GM12892 (cell line): ENCODE measurements around the gene SOX11.

ENCODE experiments used
- DNase-seq: peaks from one replicate; pipeline ENCODE4 v3.0.0; 2011; ENCODE audit not compliant: insufficient read length
- FAIRE-seq: peaks from 2 replicates; lab custom pipeline; 2011; peaks lifted over from hg19 to GRCh38; lab: Jason Lieb, UNC
- POLR2A ChIP-seq: IDR thresholded peaks from 2 replicates; pipeline ENCODE4 v1.6.1; 2011; ENCODE audit warnings: low read depth, low read length, control low read depth
- POLR2AphosphoS5 ChIP-seq: IDR thresholded peaks from 2 replicates; pipeline ENCODE4 v1.6.1; 2011; ENCODE audit warnings: low read depth, low read length, control low read depth
- TAF1 ChIP-seq: IDR thresholded peaks from 2 replicates; pipeline ENCODE4 v1.6.1; 2011; ENCODE audit warnings: low read depth, mild to moderate bottlenecking, control low read depth, low read length, borderline replicate concordance

Gene SOX11

DNA sequence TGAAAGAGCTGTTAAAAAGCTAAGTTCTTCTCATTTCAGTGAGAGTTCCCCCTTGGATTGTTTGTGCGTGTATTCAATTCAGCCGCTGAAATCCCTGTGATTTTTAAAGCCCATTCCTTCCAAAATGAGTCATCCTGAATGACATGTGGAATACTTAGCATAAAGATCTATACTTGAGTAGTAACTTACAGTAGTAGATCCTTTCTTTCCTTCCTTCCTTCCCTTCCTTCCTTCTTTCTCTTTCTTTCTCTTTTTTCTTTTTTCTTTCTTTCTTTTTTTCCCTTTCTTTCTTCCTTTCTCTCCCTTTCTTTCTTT is 18.2 kb upstream of the SOX11 start:
- no peak for FAIRE-seq
- no peak for TF ChIP-seq TAF1
- TF ChIP-seq POLR2A = no peak
- no peak for TF ChIP-seq POLR2AphosphoS5
- no peak for DNase-seq

DNA sequence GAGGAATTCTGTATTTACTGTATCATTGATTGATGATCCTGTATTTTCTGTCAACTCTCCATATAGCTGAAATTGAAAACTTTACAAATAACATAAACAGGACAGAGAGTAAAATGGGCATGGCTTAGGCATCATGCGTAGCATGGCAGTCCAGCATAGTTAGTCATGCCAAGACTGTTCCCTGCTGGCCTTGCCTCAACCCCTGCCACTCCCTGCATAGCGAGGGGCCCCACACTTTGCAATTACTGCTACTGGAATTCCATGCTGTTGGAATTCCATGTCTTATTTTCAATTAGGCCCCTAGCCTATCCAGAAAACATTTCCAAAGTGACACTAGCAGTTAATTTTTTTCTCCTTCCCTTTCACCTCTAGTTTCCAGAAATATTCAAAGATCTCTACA is 15.1 kb upstream of the SOX11 start:
- no peak for DNase-seq
- FAIRE-seq = no peak
- TF ChIP-seq POLR2AphosphoS5 (no peak), TAF1 (no peak), POLR2A (no peak)

DNA sequence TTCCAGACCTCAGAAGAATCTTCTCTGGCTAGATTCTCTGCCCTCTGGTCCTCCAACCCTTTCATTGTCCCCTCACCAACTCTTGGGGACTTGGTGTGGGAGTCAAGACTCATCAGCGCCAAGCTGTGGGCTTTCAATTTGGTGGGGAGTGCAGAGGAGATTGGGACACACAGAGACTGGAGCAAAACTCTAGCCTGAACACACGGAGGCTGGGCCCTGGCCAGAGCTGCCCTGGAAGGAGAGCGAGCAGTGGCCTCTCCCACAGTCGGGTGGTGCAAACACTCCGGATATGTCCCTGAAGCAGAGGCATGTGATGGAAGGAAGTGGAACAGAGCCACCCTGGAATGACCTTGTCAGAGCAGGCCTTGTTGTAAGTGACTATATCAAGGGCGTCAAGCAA is 8.7 kb upstream of the SOX11 start:
- DNase-seq (no peak), FAIRE-seq (no peak)
- no peak for TF ChIP-seq POLR2A
- no peak for TF ChIP-seq TAF1
- TF ChIP-seq POLR2AphosphoS5 = no peak

DNA sequence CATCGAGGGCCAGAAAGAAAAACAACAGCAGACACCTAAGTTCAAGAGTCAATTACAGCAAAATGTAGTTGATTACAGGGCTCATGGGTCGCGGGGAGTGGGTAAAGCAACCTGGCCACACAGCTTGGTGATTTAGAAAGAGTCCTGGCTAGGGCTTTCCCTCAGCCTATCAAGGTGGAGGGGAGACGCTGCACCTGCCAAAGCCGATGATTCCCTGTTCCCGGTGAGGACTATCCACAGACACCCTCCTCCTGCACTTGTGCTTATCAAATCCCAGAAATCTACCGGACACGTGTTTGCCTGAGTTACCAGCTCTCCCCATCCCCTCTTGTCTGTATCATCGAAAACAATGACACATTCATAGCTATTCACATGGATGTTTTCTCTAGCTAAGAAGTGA is 7.0 kb upstream of the SOX11 start:
- FAIRE-seq (no peak), DNase-seq (no peak)
- TF ChIP-seq POLR2A (no peak), TAF1 (no peak), POLR2AphosphoS5 (no peak)

DNA sequence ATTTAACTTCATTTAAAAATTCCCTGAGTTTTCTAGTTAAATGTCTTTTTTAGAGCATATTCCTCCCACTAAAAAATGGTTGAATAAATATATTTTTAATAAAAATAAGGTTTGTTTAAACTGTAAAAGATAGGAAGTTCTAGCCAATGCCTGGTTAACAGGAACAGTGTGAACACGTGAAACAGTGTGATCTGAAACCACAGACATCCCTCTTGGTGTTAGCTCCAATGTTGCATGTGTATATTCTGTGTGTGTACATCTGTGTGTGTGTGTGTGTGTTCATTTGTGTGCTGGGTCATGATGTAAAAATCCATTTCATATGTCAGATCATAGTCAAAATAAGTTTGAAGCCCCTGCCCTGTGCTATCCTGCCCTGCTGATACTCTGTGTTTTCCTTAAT is 6.1 kb upstream of the SOX11 start:
- FAIRE-seq (no peak), DNase-seq (no peak)
- TF ChIP-seq TAF1 (no peak), POLR2A (no peak), POLR2AphosphoS5 (no peak)

DNA sequence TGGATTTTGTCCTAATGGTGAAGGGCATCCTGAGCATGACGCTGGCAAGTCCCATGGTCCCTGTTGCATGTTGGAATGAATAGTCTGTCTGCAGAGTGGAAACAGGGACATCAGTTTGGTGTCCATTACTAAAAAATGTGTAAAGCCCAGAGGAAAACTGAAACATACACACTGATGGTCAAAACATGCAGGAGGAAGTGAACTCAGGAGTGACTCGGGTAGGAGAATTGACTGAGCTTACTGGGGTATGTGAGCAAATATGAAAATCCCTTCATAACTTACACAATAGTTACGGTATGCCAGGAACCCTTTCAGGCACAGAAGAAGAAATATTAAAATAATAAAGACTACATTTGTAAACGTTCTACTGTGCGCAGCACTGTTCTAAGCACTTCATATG is 5.6 kb upstream of the SOX11 start:
- no peak for TF ChIP-seq POLR2AphosphoS5
- TF ChIP-seq TAF1 = no peak
- TF ChIP-seq POLR2A = no peak
- DNase-seq (no peak), FAIRE-seq (no peak)

DNA sequence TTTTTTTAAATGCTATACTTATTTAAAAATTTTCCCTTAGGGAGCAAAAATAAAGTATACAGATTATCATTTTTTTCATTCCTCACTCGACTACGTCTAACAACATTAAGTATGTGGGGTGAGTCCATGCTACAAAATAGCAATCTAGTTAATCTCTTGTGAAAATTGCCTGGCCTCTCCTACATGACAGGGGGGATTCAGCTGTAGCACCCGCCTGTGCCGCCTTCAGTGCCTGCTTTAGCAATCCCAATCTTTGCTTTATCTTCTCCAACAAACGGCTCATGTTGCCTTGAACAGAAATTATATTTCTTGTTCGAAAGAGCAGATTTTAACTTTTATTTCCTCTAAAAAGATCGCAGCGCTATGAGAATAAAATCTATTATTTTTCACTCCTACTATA is 2.4 kb upstream of the SOX11 start:
- TF ChIP-seq POLR2AphosphoS5 = no peak
- TF ChIP-seq POLR2A = no peak
- no peak for TF ChIP-seq TAF1
- FAIRE-seq (no peak), DNase-seq (no peak)

DNA sequence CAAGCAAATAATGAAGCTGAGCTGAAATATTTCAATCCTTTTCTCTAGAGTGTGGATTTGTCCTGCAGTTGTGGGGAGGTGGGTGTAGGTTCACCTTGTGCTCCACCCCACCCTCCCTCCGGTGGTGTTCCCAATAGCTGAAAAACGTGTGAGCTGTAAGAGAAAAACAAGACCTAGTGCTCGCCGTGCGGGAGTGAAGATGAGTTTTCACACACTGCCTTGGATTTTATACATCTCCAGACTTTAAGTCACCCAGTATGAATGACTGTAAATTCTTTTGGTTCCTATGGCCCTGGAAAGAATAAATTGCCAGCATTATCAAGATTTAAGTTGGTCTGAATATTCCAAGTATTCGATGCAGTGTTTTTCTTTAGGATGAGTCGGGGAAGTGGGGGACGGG is 1.9 kb upstream of the SOX11 start:
- TF ChIP-seq POLR2AphosphoS5 = no peak
- no peak for TF ChIP-seq TAF1
- TF ChIP-seq POLR2A = no peak
- DNase-seq (no peak), FAIRE-seq (no peak)

DNA sequence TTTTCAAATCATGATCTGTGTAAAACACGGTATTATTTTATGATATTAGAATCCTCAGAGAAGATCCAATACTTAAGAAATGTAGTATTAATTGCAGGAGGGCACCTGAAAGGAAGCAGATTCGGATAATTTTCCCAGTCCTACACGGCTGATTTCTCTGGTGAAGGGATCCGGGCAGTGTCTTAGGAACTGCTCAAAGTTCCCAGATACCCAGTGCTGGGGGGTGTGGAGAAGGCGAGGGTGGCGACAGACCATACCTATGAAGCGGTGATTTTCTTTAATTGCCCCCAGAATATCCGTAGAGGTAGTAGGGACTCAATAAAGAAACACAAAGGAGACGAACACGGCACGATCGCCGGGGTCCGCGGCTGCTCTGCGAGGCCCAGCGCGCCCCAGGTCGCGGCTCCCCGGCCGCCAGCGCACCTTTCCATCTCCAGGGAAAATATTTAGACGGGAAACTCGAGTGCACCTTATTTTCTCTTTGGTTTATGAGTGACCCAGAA is 1.4 kb upstream of the SOX11 start:
- no peak for TF ChIP-seq TAF1
- TF ChIP-seq POLR2AphosphoS5 = no peak
- no peak for TF ChIP-seq POLR2A
- FAIRE-seq = no peak
- DNase-seq = no peak

DNA sequence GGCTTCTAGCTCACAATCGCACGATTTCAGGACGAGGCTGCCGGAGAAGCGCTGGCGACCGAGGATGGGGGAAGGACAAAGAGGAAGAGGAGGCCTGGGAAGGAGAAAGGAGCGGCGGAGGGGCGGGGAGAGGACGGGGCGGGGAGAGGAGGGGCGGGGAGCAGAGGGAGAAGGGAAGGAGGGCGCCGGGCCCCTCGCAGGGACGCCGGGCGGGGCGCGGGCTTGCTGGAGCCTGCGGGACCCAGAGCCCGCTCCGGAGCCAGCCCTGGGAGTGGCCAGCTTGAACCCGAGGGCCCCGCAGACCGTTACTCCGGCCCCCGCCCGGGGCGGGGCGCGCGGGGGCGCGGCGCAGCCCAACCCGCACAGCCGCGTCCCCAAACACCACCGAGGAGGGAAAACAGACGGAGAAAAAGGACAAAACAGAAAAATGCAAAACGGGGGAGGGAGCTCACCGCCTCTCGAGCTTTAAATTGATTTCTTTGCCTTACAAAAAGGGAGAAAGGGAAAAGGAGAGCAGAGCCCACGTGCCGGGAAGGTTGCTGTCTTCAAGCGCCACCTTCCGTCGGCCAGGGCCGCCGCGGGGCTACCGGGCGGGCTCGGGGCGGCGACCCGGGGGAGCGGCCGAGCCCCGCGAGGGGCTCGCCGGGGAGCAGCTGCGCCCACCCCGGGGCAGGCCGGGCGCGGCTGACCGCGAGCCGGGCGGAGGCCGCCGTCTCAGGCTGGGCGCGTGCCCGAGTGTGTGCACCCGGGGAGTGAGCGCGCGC is 781 bp upstream of the SOX11 start:
- DNase-seq (no peak), FAIRE-seq (no peak)
- TF ChIP-seq TAF1 (no peak), POLR2AphosphoS5 (no peak)

DNA sequence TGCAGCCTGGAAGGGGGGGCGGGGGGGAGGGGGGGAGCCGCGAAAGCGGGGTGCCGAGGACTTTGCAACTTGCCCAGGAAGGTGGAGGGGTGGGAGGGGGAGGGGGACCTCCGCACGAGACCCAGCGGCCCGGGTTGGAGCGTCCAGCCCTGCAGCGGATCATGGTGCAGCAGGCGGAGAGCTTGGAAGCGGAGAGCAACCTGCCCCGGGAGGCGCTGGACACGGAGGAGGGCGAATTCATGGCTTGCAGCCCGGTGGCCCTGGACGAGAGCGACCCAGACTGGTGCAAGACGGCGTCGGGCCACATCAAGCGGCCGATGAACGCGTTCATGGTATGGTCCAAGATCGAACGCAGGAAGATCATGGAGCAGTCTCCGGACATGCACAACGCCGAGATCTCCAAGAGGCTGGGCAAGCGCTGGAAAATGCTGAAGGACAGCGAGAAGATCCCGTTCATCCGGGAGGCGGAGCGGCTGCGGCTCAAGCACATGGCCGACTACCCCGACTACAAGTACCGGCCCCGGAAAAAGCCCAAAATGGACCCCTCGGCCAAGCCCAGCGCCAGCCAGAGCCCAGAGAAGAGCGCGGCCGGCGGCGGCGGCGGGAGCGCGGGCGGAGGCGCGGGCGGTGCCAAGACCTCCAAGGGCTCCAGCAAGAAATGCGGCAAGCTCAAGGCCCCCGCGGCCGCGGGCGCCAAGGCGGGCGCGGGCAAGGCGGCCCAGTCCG is 540 bp downstream of the SOX11 start:
- DNase-seq (no peak), FAIRE-seq (no peak)
- TF ChIP-seq POLR2AphosphoS5 (no peak), POLR2A (no peak)
